ENCODE measurements around the gene TRIAP1.

GRCh38 chr12:120428597-120429229 is 17.5 kb downstream of the TRIAP1 start:
- TF ChIP-seq CTCF (IDR thresholded peaks at IDR 0.05) (no peak), EP300 (IDR thresholded peaks at IDR 0.05) (no peak)
